HG02798 (cell line): ENCODE measurements around the gene FAM120AOS.

Experiments
- ATAC-seq: cut with Tn5 transposase; IDR thresholded peaks from one replicate; pipeline ENCODE4 v1.9.1; 2021; ENCODE audit warnings: mild to moderate bottlenecking; ENCODE audit not compliant: unreplicated experiment, poor library complexity

The FAM120AOS gene

GRCh38 chr9:93397661-93398373 lies 55.6 kb downstream of the FAM120AOS start:
- no peak for ATAC-seq
